Stomach (tissue), 4 donors: Measurements from ENCODE around the gene CACNA2D2.

ENCODE experiments used
- CTCF ChIP-seq, 7 experiments: fragments of 450-650 bp in 4 of 7; fragments of 200-600 bp in 3 of 7; sonication (generic) in 3 of 7; IDR thresholded peaks; one replicate each; pipeline ENCODE4 v1.5.1; 2016 to 2019; ENCODE audit warnings: antibody characterized with exemption in 7 of 7, control low read depth in 2 of 7, mild to moderate bottlenecking in 1 of 7
- EP300 ChIP-seq: sonication (generic); formaldehyde crosslinking; IDR thresholded peaks from one replicate; pipeline ENCODE4 v1.6.1; 2017; ENCODE audit warnings: antibody characterized with exemption
- POLR2A ChIP-seq, 4 donors: fragments of 450-650 bp; IDR thresholded peaks; one replicate each; pipeline ENCODE4 v1.6.1; 2016; ENCODE audit warnings: antibody characterized with exemption in 4 of 4, control low read depth in 2 of 4, mild to moderate bottlenecking in 1 of 4, moderate library complexity in 1 of 4

GRCh38 chr3:50475348-50475747 is 28.1 kb downstream of the CACNA2D2 start:
- TF ChIP-seq POLR2A (IDR thresholded peaks at IDR 0.05) (no peak), CTCF (IDR thresholded peaks at IDR 0.05) (no peak), EP300 (no peak)
